ENCODE results near the gene CFAP97.
A peak's percentile ranks its signal among the peaks of the same experiment; 100 is the strongest.
"Not testable (repeated sequence)": the region's sequence is repeated elsewhere in the genome, so short reads cannot be mapped to it uniquely, and the experiment has no call there.

The CFAP97 gene

DNA sequence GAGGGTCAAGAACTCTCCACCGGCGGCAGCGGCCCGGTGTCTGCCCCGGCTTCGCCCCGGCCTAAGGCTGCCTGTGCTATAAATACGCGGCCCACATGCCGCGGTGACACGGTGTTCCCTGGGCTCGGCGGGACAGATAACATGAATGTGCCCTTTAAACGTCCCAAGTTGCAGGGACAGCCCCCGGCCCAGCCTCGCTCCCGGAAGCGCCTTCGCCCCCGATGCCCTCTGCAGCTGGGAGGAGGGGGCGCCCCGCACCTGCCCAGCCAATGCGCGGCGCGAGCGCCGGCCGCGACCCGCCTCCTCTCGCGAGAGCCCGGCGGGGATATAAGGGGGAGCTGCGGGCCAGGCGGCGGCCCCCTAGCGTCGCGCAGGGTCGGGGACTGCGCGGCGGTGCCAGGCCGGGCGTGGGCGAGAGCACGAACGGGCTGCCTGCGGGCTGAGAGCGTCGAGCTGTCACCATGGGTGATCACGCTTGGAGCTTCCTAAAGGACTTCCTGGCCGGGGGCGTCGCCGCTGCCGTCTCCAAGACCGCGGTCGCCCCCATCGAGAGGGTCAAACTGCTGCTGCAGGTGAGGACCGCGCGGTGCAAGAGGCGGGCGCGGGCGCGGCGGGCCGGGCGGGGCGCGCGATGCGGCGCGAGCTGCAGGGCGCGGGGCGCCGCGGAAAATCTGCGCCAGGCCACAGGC, 60.7 kb downstream of the CFAP97 start, which contains the start of gene SLC25A4:
TSS of gene SLC25A4 (plus strand) at position 355 of the 689 bp plus-strand sequence. CDS start at position 462, 107 bp downstream.
- peak; percentile 66 to 75 for DNase-seq (ENCODE audit: low read depth in 2 of 2)

DNA sequence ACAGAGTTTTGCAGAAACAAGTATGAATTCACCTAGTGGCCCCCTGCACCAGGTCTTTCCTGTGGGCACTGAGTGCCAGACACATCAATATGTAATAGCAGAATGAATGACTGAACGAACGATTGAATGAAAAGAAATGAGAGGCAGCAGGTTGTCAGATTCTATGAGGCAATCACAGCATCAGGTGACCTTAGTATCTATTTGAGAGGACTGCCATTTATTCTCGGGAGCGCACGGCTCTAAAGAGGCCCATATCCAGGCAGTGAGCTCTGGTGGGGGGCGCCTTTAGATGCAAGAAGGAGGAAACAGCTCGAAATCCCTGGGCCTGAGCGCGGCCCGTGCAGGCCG, 61.3 kb downstream of the CFAP97 start:
- no peak for DNase-seq (ENCODE audit: low read depth in 2 of 2)

- DNase-seq (ENCODE audit: low read depth in 2 of 2): no peak
Measured at GRCh38 chr4:185141777-185142176, 62.0 kb downstream of the CFAP97 start.

- DNase-seq (ENCODE audit: low read depth in 2 of 2): no peak
Measured at GRCh38 chr4:185139736-185140135, 64.1 kb downstream of the CFAP97 start.

DNA sequence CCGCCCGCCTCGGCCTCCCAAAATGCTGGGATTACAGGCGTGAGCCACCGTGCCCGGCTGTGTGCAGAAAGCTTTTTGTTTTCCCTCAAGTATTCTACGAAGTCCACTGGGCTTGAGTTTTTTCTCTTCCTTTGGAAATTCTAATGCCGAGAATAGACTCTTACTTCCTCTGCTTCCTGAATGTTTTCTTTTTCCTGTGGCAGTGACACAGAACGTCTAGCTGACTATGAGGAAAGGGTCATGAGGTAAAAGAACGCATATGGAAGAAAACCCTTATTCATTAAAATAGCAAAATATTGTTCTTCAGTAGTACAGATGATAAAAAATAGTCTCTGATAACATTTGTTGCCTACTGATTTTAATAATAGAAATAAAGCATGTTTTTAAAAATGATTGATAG, 65.6 kb downstream of the CFAP97 start:
- DNase-seq (ENCODE audit: low read depth in 2 of 2): no peak

- DNase-seq (ENCODE audit: low read depth in 2 of 2): no peak
Measured at GRCh38 chr4:185137233-185137925, 66.4 kb downstream of the CFAP97 start.

- no peak for DNase-seq (ENCODE audit: low read depth in 2 of 2)
Measured at GRCh38 chr4:185134307-185134869, 69.4 kb downstream of the CFAP97 start.

DNA sequence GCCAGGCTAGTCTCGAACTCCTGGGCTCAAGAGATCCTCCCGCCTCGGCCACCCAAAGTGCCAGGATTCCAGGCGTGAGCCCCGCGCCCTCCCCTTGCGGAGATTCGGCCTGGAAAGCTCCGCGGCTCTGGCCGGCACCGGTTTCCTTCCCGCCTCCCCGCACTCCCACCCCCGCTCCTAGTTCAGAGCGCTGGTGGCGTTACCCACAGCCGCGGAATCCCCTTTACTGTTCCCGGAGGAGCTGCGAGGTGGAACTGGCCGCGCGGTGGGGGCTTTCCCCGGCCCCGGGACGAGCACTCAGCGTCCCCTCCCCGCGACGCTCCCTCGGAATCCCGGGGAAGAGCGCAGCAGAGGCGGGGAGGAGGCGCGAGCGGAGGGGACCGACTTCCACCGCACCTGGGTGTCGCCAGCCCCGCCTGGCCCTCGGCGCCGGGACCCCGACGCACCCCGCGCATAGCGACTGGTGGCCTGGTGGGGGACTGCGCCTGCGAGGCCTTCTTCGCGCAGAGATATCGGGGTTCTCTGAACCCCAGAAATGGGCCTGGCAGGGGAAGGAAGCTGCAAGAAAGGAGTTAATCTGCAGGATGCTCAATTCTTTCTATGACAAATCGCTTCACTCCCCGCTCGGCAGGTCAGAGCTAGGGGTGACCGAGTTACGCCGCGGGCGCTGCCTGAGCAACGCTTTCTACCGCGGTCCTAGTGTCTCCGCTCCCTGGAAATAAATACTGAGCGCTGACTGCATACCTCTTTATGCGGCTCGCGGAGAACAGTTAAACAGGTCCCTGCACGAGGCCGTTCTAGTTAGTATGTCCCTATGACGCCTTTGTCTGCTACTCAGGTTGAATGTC, 75.3 kb downstream of the CFAP97 start:
- DNase-seq (ENCODE audit: low read depth in 2 of 2): peak; percentile 7 to 14

DNA sequence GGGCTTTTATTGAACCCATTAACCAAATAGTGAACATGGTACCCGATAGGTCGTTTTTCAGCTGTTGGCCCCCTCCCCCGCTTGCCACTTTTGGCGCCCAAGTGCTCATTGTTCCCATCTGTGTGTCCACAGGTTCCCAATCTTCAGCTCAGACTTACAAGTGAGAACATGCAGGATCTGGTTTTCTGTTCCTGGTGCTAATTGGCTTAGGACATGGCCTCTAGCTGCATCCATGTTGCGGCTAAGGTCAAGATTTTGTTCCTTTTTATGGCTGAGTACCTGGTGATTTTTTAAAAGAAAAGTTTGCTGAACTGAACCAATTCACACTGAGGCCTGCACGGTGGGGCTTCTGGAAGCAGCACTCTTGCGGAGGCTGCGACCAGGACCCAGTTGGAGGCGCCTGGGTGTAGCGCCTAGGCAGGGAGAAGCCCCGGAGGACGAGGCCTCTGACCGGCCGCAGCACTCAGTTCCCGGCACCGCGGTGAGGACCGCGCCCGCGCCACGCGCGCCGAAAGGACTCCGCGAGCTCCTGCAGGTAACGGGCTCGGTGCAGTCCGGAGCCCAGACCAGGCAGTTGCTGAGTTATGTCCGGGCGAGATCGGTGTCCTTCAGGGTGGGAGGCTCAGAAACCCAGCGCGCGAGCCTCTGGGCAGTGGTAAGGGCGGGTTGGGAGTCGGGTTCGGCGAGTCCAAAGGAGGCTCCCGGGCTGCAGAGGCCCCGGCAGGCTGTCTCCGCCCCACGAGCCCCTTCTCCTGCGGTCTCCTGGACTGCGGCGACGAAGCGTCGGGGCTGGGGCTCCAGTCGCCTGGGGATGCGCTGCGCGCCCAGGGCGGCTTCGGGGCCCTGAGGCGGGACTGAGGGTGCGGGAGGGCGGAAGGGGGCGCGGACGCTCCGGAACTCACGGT, 76.5 kb downstream of the CFAP97 start:
- no peak for DNase-seq (ENCODE audit: low read depth in 2 of 2)

GRCh38 chr4:185124006-185124405, 79.8 kb downstream of the CFAP97 start:
- no peak for DNase-seq (ENCODE audit: low read depth in 2 of 2)

DNA sequence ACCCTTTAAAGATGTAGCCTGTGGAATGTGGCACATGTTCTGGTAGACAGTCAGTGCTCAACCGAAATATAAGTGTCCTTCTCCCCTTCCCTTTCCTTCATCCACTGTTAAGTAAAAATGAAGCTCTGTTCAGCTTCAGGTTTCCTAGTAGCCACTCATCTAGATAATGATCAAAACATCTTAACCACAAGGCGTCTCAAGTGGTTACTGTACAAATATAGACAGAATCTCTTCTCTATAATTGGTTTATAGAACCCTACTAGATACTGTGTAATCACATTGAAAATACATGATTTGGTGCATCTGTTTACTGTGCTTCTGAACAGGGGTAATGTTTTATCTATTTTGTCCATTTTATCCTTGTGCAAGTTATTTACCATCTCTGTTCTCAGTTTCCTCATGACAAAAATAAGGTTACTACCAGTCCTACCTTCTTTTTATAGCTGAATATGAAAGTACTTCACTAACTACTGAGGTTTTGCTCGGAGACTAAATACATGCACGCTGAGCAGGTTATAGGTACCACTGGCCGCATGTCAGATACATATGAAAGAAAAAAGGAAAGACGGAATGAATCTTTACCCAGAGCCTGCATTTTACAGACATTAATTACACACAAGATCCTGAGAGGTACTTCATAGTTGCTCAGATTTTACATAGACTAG, 81.0 kb downstream of the CFAP97 start:
- no peak for DNase-seq (ENCODE audit: low read depth in 2 of 2)

- no peak for DNase-seq (ENCODE audit: low read depth in 2 of 2)
Measured at GRCh38 chr4:185120631-185120946, 83.2 kb downstream of the CFAP97 start.

GRCh38 chr4:185119927-185120630, 83.7 kb downstream of the CFAP97 start:
- no peak for DNase-seq (ENCODE audit: low read depth in 2 of 2)

DNA sequence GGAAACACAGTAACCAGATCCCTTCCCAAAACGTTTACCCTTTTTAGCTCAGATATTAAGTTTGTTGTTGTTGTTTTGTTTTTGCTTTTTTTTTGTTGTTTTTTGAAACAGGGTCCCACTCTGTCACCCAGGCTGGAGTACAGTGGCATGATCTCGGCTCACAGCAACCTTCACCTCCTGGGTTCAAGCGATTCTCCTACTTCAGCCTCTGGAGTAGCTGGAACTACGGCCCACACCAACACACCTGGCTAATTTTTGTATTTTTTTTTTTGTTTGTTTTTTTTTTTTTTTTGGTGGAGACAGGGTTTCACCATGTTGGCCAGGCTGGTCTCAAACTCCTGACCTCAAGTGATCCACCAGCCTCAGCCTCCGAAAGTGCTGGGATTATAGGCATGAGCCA, 84.3 kb downstream of the CFAP97 start:
- DNase-seq (ENCODE audit: low read depth in 2 of 2): not testable (repeated sequence)

DNA sequence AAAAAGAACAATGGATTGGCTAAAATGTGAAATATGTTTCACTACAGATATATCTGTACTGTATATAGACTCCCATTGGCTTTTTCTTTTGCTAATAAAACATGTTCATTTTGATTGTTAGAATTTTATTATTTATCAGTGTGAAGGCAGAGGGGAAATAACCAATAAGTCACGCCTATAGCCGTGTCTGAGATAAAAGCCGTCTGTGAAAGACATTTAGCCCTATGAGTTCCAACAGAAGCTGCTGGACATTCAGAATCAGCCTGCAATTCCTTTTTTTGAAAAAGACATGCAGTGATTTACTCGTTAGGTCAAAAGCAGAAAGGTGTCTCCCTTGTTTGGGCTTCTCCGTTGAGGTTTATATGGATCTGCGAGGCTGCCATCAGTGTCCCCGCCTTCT, 84.9 kb downstream of the CFAP97 start:
- no peak for DNase-seq (ENCODE audit: low read depth in 2 of 2)

DNA sequence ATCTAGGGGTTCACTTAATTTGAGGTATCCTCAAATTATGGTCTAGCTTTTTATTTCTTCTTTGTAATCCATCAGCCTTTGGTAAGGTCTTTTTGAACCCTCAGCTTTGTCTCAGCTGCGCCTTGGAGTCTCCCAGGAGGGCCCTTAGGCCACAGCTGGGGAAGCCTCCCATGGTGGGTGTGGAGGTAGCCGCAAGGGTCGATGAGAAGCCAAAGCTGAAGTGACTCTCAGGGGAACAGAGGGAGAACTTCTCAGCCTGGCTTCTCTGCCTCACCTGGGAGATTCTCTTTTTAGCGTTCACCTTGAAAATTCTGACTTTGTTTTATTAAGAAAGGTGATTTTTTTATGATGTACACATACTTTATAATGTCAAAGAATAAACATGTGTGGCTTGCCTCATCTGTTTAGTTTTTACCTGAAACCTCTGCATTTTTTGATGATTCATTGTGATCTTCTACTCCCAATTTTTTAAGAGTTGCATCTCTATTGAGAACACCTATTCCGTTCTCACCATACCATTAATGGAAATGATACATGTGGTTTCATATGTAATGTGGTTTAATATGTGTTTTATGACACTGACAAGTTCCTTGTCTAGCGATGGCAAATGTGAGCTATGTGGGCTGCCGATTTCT, 86.4 kb downstream of the CFAP97 start:
- no peak for DNase-seq (ENCODE audit: low read depth in 2 of 2)

DNA sequence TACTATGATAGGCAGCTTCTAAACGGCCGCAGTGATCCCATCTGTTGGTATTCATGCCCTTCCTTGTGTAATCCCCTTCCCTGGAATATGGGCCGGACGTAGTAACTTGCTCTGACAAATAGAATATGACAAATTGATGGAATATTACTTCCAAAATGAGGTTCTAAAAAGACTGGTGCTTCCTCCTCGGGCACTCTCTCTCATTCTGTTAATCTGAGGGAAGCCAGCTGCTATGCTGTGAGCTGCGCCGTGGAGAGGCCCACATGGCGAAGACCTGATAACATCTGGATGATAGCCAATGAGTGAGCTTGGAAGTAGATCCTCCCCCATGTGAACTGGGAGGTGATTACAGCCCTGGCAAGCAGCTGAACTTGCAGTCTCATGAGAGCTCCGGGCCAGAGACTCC, 88.0 kb downstream of the CFAP97 start:
- DNase-seq (ENCODE audit: low read depth in 2 of 2): no peak

DNA sequence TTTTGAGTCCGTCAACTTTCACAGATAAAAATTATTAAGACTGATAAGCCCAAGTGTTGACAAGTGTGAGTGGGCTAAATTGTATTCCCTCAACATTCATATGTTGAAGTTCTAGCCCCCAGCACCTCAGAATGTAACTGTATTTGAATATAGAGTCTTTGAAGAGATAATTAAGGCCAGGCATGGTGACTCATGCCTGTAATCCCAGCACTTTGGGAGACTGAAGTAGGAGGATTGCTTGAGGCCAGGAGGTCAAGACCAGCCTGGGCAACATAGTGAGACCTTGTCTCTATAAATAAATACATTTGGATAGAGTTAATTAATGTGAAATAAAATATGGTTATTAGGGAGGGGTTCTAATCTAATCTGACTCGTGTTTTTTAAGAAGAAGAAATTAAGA, 90.5 kb downstream of the CFAP97 start:
- no peak for DNase-seq (ENCODE audit: low read depth in 2 of 2)

- DNase-seq (ENCODE audit: low read depth in 2 of 2): no peak
Measured at GRCh38 chr4:185112104-185112503, 91.7 kb downstream of the CFAP97 start.

GRCh38 chr4:185110375-185110823, 93.4 kb downstream of the CFAP97 start:
- DNase-seq (ENCODE audit: low read depth in 2 of 2): no peak
